ENCODE measurements around the gene PPP1R17. TPM values are rescaled to one million over a fixed set of nuclear protein-coding genes. Genes with fewer than 3 reads are reported as not detected.

Gene PPP1R17
- total and polyA plus RNA-seq, 7 donors, result not detected

GRCh38 chr7:31741852-31742251, 54.8 kb downstream of the PPP1R17 start:
- Histone ChIP-seq H3K9me3 (no peaks in the 10 kb centered on the region), H3K4me3 (no peak overlapping the region), H3K36me3 (ENCODE audit: insufficient read depth in 1 of 2, low read depth in 1 of 2) (no peaks in the 10 kb centered on the region), H3K4me1 (no peaks in the 10 kb centered on the region), H3K27ac (no peak overlapping the region), H3K27me3 (ENCODE audit: insufficient read depth in 3 of 3, low read length in 2 of 3) (peaks cover 0 to 6% (median 0%) of the 10 kb centered on the region in 3 donors)
- intact Hi-C loops (cut with DNase I), result loop anchor here (2.0 to 10.0 kb wide), 6 partner anchors 460 to 743 kb away; no protein-coding TSS in a partner anchor
- no peak for ATAC-seq
- DNase-seq, result no peak
- no peak for TF ChIP-seq CTCF (IDR thresholded peaks at IDR 0.05)
- 74 to 76% (median 75%) methylated on average over 4 of the region's 4 CpGs for WGBS, 3 donors

GRCh38 chr7:31744294-31744874, 57.4 kb downstream of the PPP1R17 start:
- H3K4me1 ChIP-seq, result no peaks in the 10 kb centered on the region
- H3K27me3 ChIP-seq (ENCODE audit: insufficient read depth in 3 of 3, low read length in 2 of 3), result peaks cover 0 to 6% (median 0%) of the 10 kb centered on the region in 3 donors
- no peaks in the 10 kb centered on the region for H3K36me3 ChIP-seq (ENCODE audit: insufficient read depth in 1 of 2, low read depth in 1 of 2)
- peak; percentile 82 for TF ChIP-seq CTCF (IDR thresholded peaks at IDR 0.05)
- no peak overlapping the region for H3K27ac ChIP-seq
- H3K4me3 ChIP-seq, result no peak overlapping the region
- no peaks in the 10 kb centered on the region for H3K9me3 ChIP-seq
- WGBS, 3 donors, result 2 to 4% (median 2%) methylated on average over 4 of the region's 4 CpGs
- intact Hi-C loops (cut with DNase I), result loop anchor here (5.0 to 10.0 kb wide), 5 partner anchors 458 to 740 kb away; no protein-coding TSS in a partner anchor
- ATAC-seq (peak in 3 of 4 donors; percentile 48 to 77 (median 71)), DNase-seq (peak; percentile 51 to 55)

- Histone ChIP-seq H3K27me3 (ENCODE audit: insufficient read depth in 3 of 3, low read length in 2 of 3) (no peaks in the 10 kb centered on the region), H3K4me3 (no peak overlapping the region), H3K27ac (no peak overlapping the region), H3K36me3 (ENCODE audit: insufficient read depth in 1 of 2, low read depth in 1 of 2) (no peaks in the 10 kb centered on the region), H3K9me3 (no peaks in the 10 kb centered on the region), H3K4me1 (no peaks in the 10 kb centered on the region)
- intact Hi-C loops (cut with DNase I), result loop anchor here in 1 of 2 donors (10.0 kb wide), 2 partner anchors 607 to 737 kb away; no protein-coding TSS in a partner anchor
- DNase-seq, result no peak
- TF ChIP-seq CTCF (IDR thresholded peaks at IDR 0.05), result no peak
- no peak for ATAC-seq
Observed at GRCh38 chr7:31747553-31747952, 60.5 kb downstream of the PPP1R17 start.

- Histone ChIP-seq H3K9me3 (no peaks in the 10 kb centered on the region), H3K36me3 (ENCODE audit: insufficient read depth in 1 of 2, low read depth in 1 of 2) (no peaks in the 10 kb centered on the region), H3K4me1 (no peaks in the 10 kb centered on the region), H3K27ac (no peak overlapping the region), H3K4me3 (no peak overlapping the region), H3K27me3 (ENCODE audit: insufficient read depth in 3 of 3, low read length in 2 of 3) (no peaks in the 10 kb centered on the region)
- TF ChIP-seq CTCF (IDR thresholded peaks at IDR 0.05), result no peak
- ATAC-seq (no peak), DNase-seq (no peak)
- intact Hi-C loops (cut with DNase I), result loop anchor here in 1 of 2 donors (10.0 kb wide), 2 partner anchors 607 to 737 kb away; no protein-coding TSS in a partner anchor
- WGBS, 3 donors, result 83 to 94% (median 92%) methylated on average over 1 of the region's 1 CpG
Observed at GRCh38 chr7:31748084-31748483, 61.1 kb downstream of the PPP1R17 start.

- H3K9me3 ChIP-seq, result no peaks in the 10 kb centered on the region
- H3K4me1 ChIP-seq, result no peaks in the 10 kb centered on the region
- intact Hi-C loops (cut with DNase I), result no loop called here
- 83 to 86% (median 85%) methylated on average over 4 of the region's 4 CpGs for WGBS, 3 donors
- TF ChIP-seq CTCF (IDR thresholded peaks at IDR 0.05), result no peak
- no peaks in the 10 kb centered on the region for H3K36me3 ChIP-seq (ENCODE audit: insufficient read depth in 1 of 2, low read depth in 1 of 2)
- DNase-seq (no peak), ATAC-seq (no peak)
- H3K27ac ChIP-seq, result no peak overlapping the region
- H3K27me3 ChIP-seq (ENCODE audit: insufficient read depth in 3 of 3, low read length in 2 of 3), result no peaks in the 10 kb centered on the region
- no peak overlapping the region for H3K4me3 ChIP-seq
Observed at GRCh38 chr7:31751726-31752125, 64.7 kb downstream of the PPP1R17 start.
